Temporal lobe (tissue), 2 donors: ENCODE data around the gene HTR1D. TPM values are rescaled to one million over a fixed set of nuclear protein-coding genes. Genes with fewer than 3 reads are reported as not detected.

ENCODE experiments used
- small RNA-seq: library from RNA; depleted of rRNA; stranded (forward); fragments of <200 nt; gene quantifications from one replicate; pipeline ENCODE3, GENCODE V24; 2014; ENCODE audit warnings: low replicate concordance
- total RNA-seq: library from RNA; depleted of rRNA; stranded (reverse); fragments of >200 nt; gene quantifications from one replicate; pipeline ENCODE4 v1.2.3, GENCODE V29; 2014

HTR1D gene
- total RNA-seq, 1 donor from 2014 or later: 0.25 TPM

Small RNAs within 50 kb of the gene (small RNA-seq; reads per million reads assigned to genes)
- gene RNU6-135P (not detected), gene RNU6-514P (not detected)

Other genes starting within 250 kb of the HTR1D start
- not detected for gene LACTBL1, start 244.6 kb downstream of the HTR1D start, total RNA-seq
- not detected for gene TEX46, start 201.7 kb downstream of the HTR1D start, total RNA-seq
- gene KDM1A, start 198.0 kb downstream of the HTR1D start, total RNA-seq: 158 TPM
- 6.6 TPM for gene LUZP1, start 48.6 kb downstream of the HTR1D start, total RNA-seq
- 144 TPM for gene HNRNPR, start 126.8 kb upstream of the HTR1D start, total RNA-seq
- gene ZNF436, start 152.3 kb upstream of the HTR1D start, total RNA-seq: 73.0 TPM
- 4.4 TPM for gene TCEA3, start 207.2 kb upstream of the HTR1D start, total RNA-seq